Activated CD4-positive, alpha-beta T cell treated with anti-CD3 and anti-CD28 coated beads, Interleukin-2, amount 50 U/mL, for 1 hour (primary cell): ENCODE results near the gene ADAMTSL1.

Experiments
- DNase-seq: peaks from one replicate; pipeline ENCODE4 v3.0.0-alpha.2; 2020

The ADAMTSL1 gene, protein sequence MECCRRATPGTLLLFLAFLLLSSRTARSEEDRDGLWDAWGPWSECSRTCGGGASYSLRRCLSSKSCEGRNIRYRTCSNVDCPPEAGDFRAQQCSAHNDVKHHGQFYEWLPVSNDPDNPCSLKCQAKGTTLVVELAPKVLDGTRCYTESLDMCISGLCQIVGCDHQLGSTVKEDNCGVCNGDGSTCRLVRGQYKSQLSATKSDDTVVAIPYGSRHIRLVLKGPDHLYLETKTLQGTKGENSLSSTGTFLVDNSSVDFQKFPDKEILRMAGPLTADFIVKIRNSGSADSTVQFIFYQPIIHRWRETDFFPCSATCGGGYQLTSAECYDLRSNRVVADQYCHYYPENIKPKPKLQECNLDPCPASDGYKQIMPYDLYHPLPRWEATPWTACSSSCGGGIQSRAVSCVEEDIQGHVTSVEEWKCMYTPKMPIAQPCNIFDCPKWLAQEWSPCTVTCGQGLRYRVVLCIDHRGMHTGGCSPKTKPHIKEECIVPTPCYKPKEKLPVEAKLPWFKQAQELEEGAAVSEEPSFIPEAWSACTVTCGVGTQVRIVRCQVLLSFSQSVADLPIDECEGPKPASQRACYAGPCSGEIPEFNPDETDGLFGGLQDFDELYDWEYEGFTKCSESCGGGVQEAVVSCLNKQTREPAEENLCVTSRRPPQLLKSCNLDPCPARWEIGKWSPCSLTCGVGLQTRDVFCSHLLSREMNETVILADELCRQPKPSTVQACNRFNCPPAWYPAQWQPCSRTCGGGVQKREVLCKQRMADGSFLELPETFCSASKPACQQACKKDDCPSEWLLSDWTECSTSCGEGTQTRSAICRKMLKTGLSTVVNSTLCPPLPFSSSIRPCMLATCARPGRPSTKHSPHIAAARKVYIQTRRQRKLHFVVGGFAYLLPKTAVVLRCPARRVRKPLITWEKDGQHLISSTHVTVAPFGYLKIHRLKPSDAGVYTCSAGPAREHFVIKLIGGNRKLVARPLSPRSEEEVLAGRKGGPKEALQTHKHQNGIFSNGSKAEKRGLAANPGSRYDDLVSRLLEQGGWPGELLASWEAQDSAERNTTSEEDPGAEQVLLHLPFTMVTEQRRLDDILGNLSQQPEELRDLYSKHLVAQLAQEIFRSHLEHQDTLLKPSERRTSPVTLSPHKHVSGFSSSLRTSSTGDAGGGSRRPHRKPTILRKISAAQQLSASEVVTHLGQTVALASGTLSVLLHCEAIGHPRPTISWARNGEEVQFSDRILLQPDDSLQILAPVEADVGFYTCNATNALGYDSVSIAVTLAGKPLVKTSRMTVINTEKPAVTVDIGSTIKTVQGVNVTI (N-terminal part only)

DNA sequence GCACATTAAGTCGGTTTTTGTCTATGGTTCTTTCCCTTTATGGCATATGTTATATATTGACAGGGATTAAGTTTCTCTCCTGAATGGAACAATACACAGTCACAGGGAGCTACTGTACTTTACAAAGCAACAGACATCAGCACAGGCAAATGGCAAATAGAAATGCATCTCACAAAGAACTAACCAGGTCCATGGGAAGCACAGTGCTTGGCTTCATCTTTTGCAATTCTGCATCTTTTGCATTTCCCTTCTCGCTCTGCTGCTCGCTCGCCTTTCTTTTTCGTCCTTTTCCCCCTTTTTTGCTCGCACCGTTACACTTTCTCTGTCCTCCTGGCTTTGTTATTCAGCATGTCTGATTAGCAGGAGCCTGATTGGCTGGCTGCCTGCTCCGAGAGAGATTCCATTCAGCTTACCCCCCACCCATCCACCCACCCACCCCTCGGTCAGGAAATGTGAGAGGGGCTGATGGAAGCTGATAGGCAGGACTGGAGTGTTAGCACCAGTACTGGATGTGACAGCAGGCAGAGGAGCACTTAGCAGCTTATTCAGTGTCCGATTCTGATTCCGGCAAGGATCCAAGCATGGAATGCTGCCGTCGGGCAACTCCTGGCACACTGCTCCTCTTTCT lies at the start of gene ADAMTSL1:
TSS of gene ADAMTSL1 (plus strand) at position 502 of the 628 bp plus-strand sequence. CDS start at position 582, 80 bp downstream.
- no peak for DNase-seq

GRCh38 chr9:18427691-18428090 lies 46.3 kb upstream of the ADAMTSL1 start:
- DNase-seq = no peak

- no peak for DNase-seq
Observed at GRCh38 chr9:18428661-18429060, 45.3 kb upstream of the ADAMTSL1 start.

GRCh38 chr9:18429070-18429469 lies 44.9 kb upstream of the ADAMTSL1 start:
- no peak for DNase-seq

- DNase-seq = no peak
Observed at GRCh38 chr9:18433620-18434019, 40.3 kb upstream of the ADAMTSL1 start.

DNA sequence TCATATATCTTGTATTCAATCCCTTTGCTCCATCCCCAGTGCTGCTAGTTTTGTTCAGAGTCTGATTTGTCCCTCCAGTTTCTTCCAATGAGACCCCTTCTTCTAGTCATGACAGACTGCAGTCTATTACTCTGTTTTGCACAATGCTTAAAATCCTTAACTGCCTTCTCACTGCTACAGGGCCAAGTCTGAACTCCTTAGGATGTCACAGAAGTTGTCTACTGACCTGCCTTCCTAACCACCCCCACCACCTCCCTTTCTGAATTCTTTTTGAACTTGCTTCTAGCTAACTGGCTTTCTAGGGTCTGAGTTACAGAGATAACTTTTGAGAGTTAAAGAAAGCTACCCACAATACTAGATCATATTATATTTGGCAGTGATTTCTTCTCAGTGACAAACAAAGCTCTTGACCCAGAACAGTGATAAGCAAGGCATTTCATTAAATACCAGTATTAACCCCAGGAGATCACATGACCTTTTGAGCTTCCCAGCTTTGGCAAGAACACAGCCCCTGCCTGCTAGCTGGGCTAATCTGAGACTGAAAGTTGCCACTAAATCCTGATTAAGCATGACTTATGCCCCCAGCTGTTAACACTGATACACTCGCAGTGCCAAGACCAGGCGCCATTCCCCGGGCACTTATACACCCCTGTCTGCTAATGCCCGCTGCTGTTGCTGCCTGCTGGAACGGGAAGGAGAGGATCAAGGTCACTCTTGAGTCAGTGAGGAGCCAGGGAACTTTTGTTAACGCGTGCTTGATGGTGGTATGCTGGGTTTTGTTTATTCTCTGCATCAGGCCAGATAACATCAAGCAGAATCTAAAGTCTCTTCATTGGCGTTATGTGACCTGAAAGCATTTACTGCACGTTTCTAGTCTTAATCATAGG lies 36.4 kb upstream of the ADAMTSL1 start:
- no peak for DNase-seq

DNA sequence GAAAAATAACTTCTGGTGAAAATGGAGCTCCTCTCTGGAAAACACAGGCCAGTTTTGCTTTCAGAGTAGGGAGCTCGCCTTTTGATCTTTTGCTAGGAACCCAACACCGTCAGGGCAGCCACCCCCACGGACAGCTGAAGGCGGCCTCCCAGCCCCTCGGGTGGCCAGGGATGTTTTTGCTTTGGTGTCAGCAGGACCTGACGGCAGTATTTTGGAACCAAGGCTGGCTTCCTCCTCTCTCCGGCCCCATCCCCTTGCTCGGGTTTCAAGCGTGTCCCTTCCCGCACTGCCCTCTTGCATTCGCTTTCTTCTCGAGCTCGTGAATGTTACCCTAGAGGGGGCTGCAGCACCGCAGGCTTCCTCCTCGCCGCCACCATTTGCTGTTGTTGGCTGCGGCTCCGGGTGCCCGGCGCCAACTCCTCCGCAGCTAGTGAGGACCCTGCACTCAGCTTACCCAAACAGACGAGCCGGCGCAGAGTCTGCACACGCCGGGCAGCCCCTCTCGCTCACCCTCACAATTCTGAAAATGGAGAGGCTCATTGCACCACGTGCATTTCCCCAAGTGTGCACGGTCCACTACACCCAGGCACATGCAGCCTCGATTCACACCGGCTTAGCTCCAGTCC lies 35.5 kb upstream of the ADAMTSL1 start:
- DNase-seq = no peak

- no peak for DNase-seq
Observed at GRCh38 chr9:18438951-18439350, 35.0 kb upstream of the ADAMTSL1 start.

GRCh38 chr9:18441261-18441660 lies 32.7 kb upstream of the ADAMTSL1 start:
- DNase-seq = no peak

GRCh38 chr9:18442629-18443491 lies 31.1 kb upstream of the ADAMTSL1 start:
- peak; percentile 23 for DNase-seq

DNA sequence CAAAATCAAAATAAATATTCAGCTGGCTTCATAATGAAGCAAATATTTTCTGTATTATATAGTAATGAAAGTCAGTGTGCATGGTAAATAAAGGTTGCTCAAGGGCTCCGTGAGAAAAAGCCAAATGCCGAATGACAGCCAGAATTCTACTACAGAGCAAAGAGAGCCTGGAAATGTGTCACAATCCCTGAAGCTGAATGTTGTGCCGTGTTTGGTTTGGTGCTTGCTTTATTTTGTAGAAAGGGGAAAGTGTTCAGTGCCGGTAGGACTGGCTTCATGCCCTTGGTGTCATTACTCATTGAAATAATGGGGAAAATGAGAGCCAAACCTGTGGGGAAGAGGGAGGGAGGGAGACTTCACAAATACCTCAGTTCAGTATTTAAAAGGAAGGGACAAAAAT lies 26.8 kb upstream of the ADAMTSL1 start:
- no peak for DNase-seq

GRCh38 chr9:18447541-18447940 lies 26.4 kb upstream of the ADAMTSL1 start:
- DNase-seq = no peak

DNA sequence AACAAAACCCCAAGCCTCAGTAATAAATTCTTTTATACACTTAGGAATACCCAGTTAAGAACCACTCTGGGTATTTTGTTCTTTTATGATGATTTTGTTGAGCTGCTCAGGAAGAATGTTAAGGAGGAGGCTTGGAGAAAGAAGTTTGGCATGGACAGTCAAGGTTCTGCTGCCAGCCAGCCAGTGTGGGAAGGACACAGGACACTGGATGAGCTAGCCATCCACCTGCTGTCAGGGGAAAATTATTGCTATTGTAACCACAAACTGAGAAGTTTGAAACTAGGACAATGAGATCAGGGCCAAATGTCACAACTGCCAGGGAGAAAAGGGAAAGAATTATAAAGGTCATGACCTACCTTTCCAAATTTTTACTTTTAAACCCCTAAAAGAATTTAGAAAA lies 25.9 kb upstream of the ADAMTSL1 start:
- DNase-seq = no peak

GRCh38 chr9:18451406-18451805 lies 22.5 kb upstream of the ADAMTSL1 start:
- DNase-seq = no peak

DNA sequence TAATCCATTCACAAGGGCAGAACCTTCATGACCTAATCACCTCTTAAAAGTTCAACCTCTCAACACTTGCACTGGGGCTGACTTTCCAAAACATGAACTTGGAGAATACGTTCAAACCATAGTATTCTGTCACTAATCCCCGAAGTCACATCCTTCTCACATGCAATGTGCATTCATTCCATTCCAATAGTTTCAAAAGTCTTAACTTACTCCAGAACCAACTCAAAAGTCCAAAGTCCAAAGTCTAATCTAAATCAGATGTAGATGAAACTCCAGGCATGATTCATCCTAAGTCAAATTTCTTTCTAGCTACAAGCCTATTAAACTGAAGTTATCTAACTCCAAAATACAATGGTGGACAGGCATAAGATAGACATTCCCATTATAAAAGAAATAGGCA lies 21.7 kb upstream of the ADAMTSL1 start:
- no peak for DNase-seq

DNA sequence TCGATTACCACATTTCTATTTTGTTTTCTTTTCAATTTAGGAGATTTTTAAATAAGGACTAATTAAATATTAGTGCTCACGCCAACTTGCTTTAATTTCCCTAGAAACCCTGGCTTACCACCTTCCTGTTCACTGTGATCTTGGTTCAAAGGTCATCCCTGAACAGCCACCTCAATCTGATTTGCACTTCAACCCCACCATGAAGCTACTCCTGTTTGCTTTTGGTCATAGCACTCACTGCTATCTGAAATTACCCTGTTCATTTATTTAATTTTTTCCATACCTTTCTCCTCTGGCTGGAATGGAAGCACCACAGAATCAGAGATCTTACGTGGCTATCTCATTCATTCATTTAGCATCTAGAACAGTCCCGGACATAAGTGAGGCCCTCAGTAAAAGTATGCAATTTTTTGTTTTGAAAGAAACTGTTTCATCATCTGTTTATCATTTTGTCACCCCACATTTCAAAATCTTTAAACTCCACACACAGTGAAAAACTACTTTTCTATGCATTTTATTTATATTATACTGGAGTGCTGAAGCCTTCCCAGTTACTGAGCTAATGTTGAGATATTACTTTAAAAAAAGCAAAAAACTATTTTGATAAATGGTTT lies 17.2 kb upstream of the ADAMTSL1 start:
- DNase-seq = no peak

GRCh38 chr9:18457510-18457909 lies 16.4 kb upstream of the ADAMTSL1 start:
- DNase-seq = no peak

- no peak for DNase-seq
Observed at GRCh38 chr9:18459962-18460584, 13.9 kb upstream of the ADAMTSL1 start.

- no peak for DNase-seq
Observed at GRCh38 chr9:18461496-18461895, 12.5 kb upstream of the ADAMTSL1 start.
